ENCODE results near the gene SLC34A1. TPM values are rescaled to one million over a fixed set of nuclear protein-coding genes. Genes with fewer than 3 reads are reported as not detected.
A peak's percentile ranks its signal among the peaks of the same experiment; 100 is the strongest.

Gene SLC34A1
- total and polyA plus RNA-seq, 2 of the 13 experiments (the other 11 are each of a cell fraction or from before 2014, with no cell fraction given) = 0.03 to 0.20 TPM

GRCh38 chr5:177382423-177383029 lies 1.7 kb upstream of the SLC34A1 start (continued):
- TF ChIP-seq ZNF260 (CRISPR knock-in tag; IDR thresholded peaks at IDR 0.05; ENCODE audit: borderline replicate concordance, low read depth) (no peak), ZNF550 (CRISPR knock-in tag; IDR thresholded peaks at IDR 0.05; ENCODE audit: borderline replicate concordance) (0 out of 2 replicates have a peak, but pooled peaks have one; percentile 13), CBFB (CRISPR knock-in tag; IDR thresholded peaks at IDR 0.05) (no peak), ZBTB33 (CRISPR knock-in tag; IDR thresholded peaks at IDR 0.05) (peak; percentile 87), ZNF570 (CRISPR knock-in tag; IDR thresholded peaks at IDR 0.05; ENCODE audit: borderline replicate concordance) (no peak), SCMH1 (CRISPR knock-in tag; IDR thresholded peaks at IDR 0.05; ENCODE audit: borderline replicate concordance) (no peak), KLF12 (CRISPR knock-in tag; IDR thresholded peaks at IDR 0.05; ENCODE audit: borderline replicate concordance) (no peak), ZFP1 (CRISPR knock-in tag; IDR thresholded peaks at IDR 0.05) (no peak), ZNF660 (CRISPR knock-in tag; IDR thresholded peaks at IDR 0.05; ENCODE audit: borderline replicate concordance, low read depth) (no peak), AHDC1 (CRISPR knock-in tag; IDR thresholded peaks at IDR 0.05; ENCODE audit: borderline replicate concordance) (no peak), ZNF136 (CRISPR knock-in tag; IDR thresholded peaks at IDR 0.05; ENCODE audit: low read depth) (no peak), POLR2AphosphoS2 (IDR thresholded peaks at IDR 0.05; ENCODE audit: low read depth, low read length) (no peak), ZMYM3 (CRISPR knock-in tag; IDR thresholded peaks at IDR 0.05) (no peak), PHB2 (IDR thresholded peaks at IDR 0.05; ENCODE audit: partially characterized antibody) (no peak), SOX13 (IDR thresholded peaks at IDR 0.05) (no peak), SOX13 (CRISPR knock-in tag; conservative IDR thresholded peaks at IDR 0.05 in 1 of 2, IDR thresholded peaks at IDR 0.05 in 1 of 2) (no peak), ARHGAP35 (CRISPR knock-in tag; IDR thresholded peaks at IDR 0.05; ENCODE audit: borderline replicate concordance) (no peak), ZNF160 (CRISPR knock-in tag; IDR thresholded peaks at IDR 0.05) (no peak), RAD21 (CRISPR knock-in tag; IDR thresholded peaks at IDR 0.05) (peak; percentile 60; the same call in 1 of the 2 replicates)
- TF ChIP-seq, protein P1, sequence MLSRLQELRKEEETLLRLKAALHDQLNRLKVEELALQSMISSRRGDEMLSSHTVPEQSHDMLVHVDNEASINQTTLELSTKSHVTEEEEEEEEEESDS (CRISPR knock-in tag; IDR thresholded peaks at IDR 0.05; ENCODE audit: borderline replicate concordance) = no peak
- TF ChIP-seq, protein P2, sequence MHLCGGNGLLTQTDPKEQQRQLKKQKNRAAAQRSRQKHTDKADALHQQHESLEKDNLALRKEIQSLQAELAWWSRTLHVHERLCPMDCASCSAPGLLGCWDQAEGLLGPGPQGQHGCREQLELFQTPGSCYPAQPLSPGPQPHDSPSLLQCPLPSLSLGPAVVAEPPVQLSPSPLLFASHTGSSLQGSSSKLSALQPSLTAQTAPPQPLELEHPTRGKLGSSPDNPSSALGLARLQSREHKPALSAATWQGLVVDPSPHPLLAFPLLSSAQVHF (CRISPR knock-in tag; IDR thresholded peaks at IDR 0.05) = no peak
